DMS153 (cell line): ENCODE measurements around the gene DBNDD1.
"Not testable (repeated sequence)": the region's sequence is repeated elsewhere in the genome, so short reads cannot be mapped to it uniquely, and the experiment has no call there.

Source experiments
- DNase-seq: peaks from one replicate; lab custom pipeline; 2025; lab: John Stamatoyannopoulos, UW

The DBNDD1 gene

GRCh38 chr16:89987169-89987568 is 32.1 kb downstream of the DBNDD1 start:
- DNase-seq = no peak

- DNase-seq = no peak
These were observed 32.7 kb downstream of the DBNDD1 start for GRCh38 chr16:89986600-89986999.

- no peak for DNase-seq
These were observed 34.0 kb downstream of the DBNDD1 start for GRCh38 chr16:89985219-89985618.

- DNase-seq = no peak
These were observed 35.0 kb downstream of the DBNDD1 start for GRCh38 chr16:89984216-89984615.

- DNase-seq = no peak
These were observed 35.7 kb downstream of the DBNDD1 start for GRCh38 chr16:89983536-89983935.

GRCh38 chr16:89982318-89982717 is 36.9 kb downstream of the DBNDD1 start:
- no peak for DNase-seq

- DNase-seq = no peak
These were observed 37.8 kb downstream of the DBNDD1 start for GRCh38 chr16:89981414-89981813.

- no peak for DNase-seq
These were observed 44.4 kb downstream of the DBNDD1 start for GRCh38 chr16:89974870-89975269.

GRCh38 chr16:89973654-89974335 is 45.5 kb downstream of the DBNDD1 start:
- DNase-seq = no peak

- DNase-seq = no peak
These were observed 46.0 kb downstream of the DBNDD1 start for GRCh38 chr16:89973235-89973634.

GRCh38 chr16:89972244-89973234 is 46.7 kb downstream of the DBNDD1 start:
- peak; percentile 77 for DNase-seq

GRCh38 chr16:89971495-89972243 is 47.6 kb downstream of the DBNDD1 start:
- DNase-seq = peak; percentile 6

- DNase-seq = no peak
These were observed 49.4 kb downstream of the DBNDD1 start for GRCh38 chr16:89969741-89970410.

- not testable (repeated sequence) for DNase-seq
These were observed 51.2 kb downstream of the DBNDD1 start for GRCh38 chr16:89968074-89968473.

- DNase-seq = not testable (repeated sequence)
These were observed 51.8 kb downstream of the DBNDD1 start for GRCh38 chr16:89967436-89967835.

GRCh38 chr16:89966756-89967155 is 52.5 kb downstream of the DBNDD1 start:
- DNase-seq = no peak

GRCh38 chr16:89965447-89966225 is 53.6 kb downstream of the DBNDD1 start:
- no peak for DNase-seq

- no peak for DNase-seq
These were observed 55.1 kb downstream of the DBNDD1 start for GRCh38 chr16:89964201-89964600.

- DNase-seq = no peak
These were observed 56.3 kb downstream of the DBNDD1 start for GRCh38 chr16:89962754-89963498.

- no peak for DNase-seq
These were observed 57.3 kb downstream of the DBNDD1 start for GRCh38 chr16:89961920-89962319.
